GM18868 (cell line): ENCODE measurements around the gene BCL11B.

Experiments used
- ATAC-seq: cut with Tn5 transposase; IDR thresholded peaks from one replicate; pipeline ENCODE4 v1.9.1; 2021; ENCODE audit warnings: mild to moderate bottlenecking, moderate library complexity; ENCODE audit not compliant: unreplicated experiment

The BCL11B gene

GRCh38 chr14:99185436-99186068 lies 86.4 kb downstream of the BCL11B start:
- no peak for ATAC-seq

GRCh38 chr14:99183716-99184115 lies 88.3 kb downstream of the BCL11B start:
- no peak for ATAC-seq

GRCh38 chr14:99183311-99183710 lies 88.7 kb downstream of the BCL11B start:
- ATAC-seq, result no peak

- ATAC-seq, result no peak
Measured at GRCh38 chr14:99182548-99183250, 89.3 kb downstream of the BCL11B start.

GRCh38 chr14:99181804-99182520 lies 90.0 kb downstream of the BCL11B start:
- no peak for ATAC-seq

- ATAC-seq, result no peak
Measured at GRCh38 chr14:99181241-99181640, 90.8 kb downstream of the BCL11B start.

- ATAC-seq, result no peak
Measured at GRCh38 chr14:99179946-99180345, 92.1 kb downstream of the BCL11B start.

- ATAC-seq, result no peak
Measured at GRCh38 chr14:99179506-99179905, 92.5 kb downstream of the BCL11B start.

GRCh38 chr14:99177886-99178835 lies 93.8 kb downstream of the BCL11B start:
- no peak for ATAC-seq

GRCh38 chr14:99177046-99177655 lies 94.8 kb downstream of the BCL11B start:
- no peak for ATAC-seq

- no peak for ATAC-seq
Measured at GRCh38 chr14:99176156-99176945, 95.6 kb downstream of the BCL11B start.

- no peak for ATAC-seq
Measured at GRCh38 chr14:99175331-99176155, 96.5 kb downstream of the BCL11B start.

GRCh38 chr14:99174770-99175319 lies 97.2 kb downstream of the BCL11B start:
- no peak for ATAC-seq

- no peak for ATAC-seq
Measured at GRCh38 chr14:99174081-99174769, 97.8 kb downstream of the BCL11B start.

- no peak for ATAC-seq
Measured at GRCh38 chr14:99173506-99173905, 98.5 kb downstream of the BCL11B start.

GRCh38 chr14:99173086-99173485 lies 98.9 kb downstream of the BCL11B start:
- ATAC-seq, result no peak

- ATAC-seq, result no peak
Measured at GRCh38 chr14:99171396-99171795, 100.6 kb downstream of the BCL11B start.

- ATAC-seq, result no peak
Measured at GRCh38 chr14:99169776-99170356, 102.1 kb downstream of the BCL11B start.
